ENCODE data around the gene KRTAP10-9.
"Not testable (repeated sequence)": the region's sequence is repeated elsewhere in the genome, so short reads cannot be mapped to it uniquely, and the experiment has no call there.

The KRTAP10-9 gene, protein sequence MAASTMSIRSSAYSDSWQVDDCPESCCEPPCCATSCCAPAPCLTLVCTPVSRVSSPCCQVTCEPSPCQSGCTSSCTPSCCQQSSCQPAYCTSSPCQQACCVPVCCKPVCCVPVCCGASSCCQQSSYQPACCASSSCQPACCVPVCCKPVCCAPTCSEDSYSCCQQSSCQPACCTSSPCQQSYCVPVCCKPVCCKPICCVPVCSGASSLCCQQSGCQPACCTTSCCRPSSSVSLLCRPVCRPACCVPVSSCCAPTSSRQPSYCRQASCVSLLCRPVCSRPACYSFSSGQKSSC

DNA sequence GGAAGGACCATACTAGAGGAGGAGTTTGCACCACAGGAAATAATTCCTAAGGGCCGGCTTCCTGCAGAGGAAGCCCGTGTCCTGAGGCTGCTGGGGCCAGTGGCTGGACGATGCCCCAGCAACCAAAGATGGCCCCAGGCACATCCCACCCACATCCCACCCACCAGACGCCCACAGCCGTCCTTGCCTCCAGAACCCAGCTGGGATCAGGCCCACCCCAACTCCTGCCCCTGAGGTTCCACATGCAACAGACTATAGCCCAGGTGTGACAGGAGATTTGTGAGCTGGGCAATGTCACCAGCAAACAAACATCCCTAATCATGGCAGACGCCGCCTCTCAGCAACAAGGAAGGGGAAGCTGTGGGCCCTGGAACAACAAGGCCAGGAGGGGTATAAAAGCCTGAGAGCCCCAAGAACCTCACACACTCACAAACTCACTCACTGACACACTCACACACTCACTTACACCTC, at the start of gene KRTAP10-9:
KRTAP10-9 (plus strand) TSS at position 421 of the 471 bp plus-strand sequence. CDS start 79 bp downstream, outside the sequence.
- no peak for DNase-seq (ENCODE audit: low read depth in 2 of 2)

DNA sequence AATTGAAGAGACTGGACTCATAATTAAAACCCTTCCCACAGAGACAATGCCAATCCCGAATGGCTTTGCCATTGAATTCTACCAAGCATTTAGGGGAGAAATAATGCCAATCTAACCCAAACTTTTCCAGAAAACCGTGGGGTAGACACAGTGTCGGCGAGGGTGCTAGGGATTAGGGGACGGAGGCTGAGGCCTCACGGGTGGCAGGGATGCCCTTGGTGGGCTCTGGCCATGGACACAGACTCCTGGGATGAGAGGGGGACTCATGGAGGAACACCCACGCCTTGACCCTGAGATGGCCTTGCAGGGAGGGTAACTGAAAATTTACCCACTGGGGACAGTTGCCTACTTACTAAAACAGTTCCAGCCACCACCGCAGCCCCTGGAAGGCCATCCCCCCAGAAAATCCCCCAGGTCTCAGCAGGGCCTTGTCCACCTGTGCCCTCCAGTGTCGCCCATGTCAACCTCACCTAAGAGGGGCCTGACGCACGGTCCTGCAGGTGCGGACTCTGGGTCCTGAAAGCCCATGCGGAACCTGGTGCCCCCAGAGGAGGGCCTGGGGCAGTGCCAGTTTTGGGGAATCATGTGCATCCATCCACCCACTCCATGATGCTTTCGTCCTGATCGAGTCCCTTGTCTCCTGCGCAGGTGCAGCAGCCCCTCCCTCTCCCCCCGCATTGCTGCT, 48.4 kb upstream of the KRTAP10-9 start:
- DNase-seq (ENCODE audit: low read depth in 2 of 2) = no peak

DNA sequence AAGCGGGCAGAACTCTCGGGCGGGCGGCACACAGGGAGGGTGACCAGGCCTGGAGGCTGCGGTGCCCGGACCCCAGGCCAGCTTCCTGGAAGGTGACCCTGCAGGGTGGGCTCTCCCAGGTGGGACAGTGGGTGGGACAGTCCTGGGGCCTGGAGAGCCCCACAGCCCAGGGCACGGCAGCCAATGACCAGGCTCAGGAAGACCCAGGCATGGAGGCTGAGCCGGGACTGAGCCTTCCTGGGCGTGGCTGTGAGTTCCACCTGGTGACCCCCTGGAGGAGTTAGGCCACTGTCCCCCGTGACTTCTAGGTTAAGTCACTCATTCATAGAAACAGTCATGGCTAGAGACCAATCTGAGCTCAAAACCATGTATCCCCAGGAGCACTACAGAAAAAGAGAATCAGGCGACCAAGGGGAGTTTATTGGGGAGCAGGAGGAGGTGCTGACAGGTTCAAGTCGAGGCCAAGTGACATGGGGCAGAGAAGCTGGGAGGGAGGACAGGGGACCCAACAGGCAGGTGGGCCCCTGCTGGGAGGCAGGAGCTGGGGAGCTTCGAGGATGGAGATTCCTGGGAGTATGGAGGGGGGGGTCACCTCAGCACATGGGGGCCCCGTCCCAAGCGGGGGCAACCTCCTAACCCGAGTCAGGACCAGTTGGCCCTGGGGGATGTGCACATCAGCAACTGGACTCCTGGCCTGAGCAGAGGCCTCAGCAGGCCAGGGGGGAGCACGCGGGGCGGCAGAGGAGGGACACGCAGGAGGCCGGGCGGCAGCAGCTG, 47.6 kb upstream of the KRTAP10-9 start:
- no peak for DNase-seq (ENCODE audit: low read depth in 2 of 2)

DNA sequence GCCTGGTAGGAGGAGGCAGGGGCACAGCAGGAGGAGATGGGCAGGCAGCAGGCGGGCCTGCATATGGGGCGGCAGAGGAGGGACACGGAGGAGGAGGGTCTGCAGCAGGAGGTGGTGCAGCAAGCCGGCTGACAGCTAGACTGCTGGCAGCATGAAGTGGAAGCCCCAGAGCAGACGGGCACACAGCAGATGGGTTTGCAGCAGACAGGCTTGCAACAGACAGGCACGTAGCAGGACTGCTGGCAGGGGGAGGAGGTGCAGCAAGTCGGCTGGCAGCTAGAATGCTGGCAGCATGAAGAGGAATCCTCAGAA, 47.1 kb upstream of the KRTAP10-9 start:
- DNase-seq (ENCODE audit: low read depth in 2 of 2) = no peak

DNA sequence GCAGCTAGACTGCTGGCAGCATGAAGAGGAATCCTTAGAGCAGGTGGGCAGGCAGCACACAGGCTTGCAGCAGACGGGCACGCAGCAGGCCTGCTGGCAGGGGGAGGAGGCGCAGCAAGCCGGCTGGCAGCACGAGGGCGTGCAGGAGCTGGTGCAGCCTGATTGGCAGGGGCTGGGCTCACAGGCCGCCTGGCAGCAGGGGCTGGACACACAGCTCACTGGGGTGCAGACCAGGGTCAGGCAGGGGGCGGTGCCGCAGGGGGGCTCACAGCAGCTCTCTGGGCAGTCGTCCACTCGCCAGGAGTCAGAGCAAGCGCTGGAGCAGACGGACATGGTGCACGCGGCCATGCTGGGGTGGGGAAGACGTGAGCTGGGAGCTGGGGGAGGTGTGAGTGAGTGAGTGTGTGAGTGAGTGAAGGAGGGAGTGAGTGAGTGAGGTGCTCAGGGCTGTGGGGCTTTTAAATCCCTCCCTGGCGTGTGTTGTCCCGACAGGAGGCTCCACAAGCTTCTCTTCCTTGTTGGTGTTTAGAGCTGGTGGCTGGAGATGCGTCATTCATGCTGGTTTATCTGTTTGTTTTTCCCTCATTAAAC, 46.6 kb upstream of the KRTAP10-9 start, which contains the start of gene KRTAP10-5:
KRTAP10-5 (minus strand) TSS at position 374 of the 591 bp plus-strand sequence; CDS start at position 348, 26 bp downstream.
- not testable (repeated sequence) for DNase-seq (ENCODE audit: low read depth in 2 of 2)

DNA sequence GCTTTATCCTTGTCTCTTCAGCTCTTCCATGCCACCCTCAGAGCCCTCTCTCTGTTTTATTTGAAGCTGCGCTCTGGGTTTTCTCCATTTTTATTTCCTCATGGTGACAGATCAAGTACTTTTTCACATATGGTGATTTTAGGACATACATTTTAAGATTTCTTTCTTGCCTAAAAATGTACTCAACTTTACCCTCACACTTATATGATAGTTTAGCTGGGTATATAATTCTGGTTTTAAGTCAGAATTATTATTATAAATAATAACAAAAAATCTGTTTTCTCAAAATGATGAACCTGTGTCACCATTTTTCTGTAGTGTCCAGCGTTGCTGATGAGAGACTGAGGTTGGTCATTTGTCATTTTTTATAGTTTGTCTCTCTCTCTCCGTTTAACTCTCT, 45.7 kb upstream of the KRTAP10-9 start:
- no peak for DNase-seq (ENCODE audit: low read depth in 2 of 2)

DNA sequence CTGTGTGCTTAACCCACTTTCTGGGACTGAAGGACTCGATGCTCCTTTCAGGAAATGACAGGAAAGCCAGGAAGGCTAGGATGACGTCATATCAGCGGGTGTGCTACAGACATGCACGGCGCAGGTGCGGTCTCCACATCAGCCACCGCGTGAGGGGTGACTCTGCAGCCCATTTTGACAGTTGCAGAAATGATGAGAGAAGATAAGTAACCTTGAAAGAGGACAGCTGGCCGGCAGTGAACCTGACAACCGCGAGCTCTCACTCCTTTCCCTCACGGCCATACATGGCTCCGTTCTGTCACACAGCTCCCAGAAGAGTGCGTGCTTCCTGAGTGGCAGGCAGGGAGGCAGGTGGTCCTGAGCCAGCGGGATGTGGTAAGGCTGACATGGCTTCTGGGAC, 44.8 kb upstream of the KRTAP10-9 start:
- no peak for DNase-seq (ENCODE audit: low read depth in 2 of 2)

DNA sequence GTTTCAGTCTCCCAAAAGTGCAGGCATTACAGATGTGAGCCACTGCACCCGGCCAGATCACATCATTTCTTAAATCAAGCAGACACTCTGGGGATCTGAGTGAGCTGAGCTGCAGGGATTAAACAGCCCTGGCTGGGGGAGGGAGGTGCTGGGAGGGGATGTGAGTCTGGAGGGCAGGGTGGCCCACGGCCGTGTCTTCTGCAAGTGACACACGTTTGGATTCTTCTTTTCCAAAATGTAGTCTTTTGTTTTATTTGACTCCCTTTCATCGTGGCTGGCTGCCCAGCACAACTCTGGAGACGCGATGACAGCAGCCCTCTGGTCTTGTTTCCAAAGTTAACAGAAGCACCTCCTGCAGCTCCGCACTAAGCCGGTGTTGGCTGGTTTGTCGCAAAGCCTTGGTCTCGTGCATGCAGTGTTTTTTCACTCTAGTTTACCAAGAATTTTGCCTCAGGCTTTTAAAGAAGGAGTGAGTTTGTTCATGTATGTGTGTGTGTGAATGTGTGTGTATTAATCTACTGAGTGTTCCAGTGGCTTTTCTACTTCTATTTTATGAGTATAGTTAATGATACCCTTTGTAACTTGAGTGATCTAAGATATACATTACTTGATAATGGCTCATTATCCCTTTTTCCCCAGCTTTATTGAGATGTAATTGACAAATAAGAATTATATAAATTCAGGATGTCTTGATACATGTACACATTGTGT, 43.6 kb upstream of the KRTAP10-9 start:
- no peak for DNase-seq (ENCODE audit: low read depth in 2 of 2)

DNA sequence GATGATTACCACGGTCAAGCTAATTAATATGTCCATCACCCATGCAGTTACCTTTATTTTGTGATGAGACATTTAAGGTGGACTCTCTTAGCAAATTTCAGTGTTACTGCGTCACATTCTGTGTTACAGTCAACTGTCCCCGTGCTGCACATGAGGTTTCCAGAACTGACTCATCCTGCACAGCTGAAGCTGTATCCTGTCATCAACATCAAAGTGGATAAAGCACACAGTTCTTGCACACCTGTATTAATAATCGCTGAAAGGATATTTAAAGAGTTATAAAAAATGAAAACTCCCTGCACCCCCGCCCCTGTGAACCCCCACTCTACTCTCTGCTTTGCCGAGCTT, 43.1 kb upstream of the KRTAP10-9 start:
- no peak for DNase-seq (ENCODE audit: low read depth in 2 of 2)

DNA sequence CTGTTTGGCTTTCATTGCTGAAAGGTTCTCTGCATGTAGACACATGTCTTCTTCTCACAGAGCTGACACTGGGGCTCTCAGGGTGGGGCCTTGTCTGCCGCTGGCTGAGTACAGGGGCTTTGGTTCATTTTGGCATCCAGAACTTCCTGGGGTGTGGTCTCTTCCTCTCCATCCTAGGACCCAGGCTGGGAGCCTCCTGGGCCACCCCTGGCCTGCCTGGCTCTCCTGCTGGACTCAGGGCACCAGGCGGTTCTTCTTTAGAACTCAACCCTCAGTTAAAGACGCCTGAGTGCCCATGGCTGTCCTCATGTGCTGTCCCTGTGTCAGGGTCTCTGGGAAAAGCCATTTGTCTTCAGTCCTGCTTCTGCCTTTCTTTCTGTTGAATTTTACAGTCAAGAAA, 41.0 kb upstream of the KRTAP10-9 start:
- no peak for DNase-seq (ENCODE audit: low read depth in 2 of 2)

DNA sequence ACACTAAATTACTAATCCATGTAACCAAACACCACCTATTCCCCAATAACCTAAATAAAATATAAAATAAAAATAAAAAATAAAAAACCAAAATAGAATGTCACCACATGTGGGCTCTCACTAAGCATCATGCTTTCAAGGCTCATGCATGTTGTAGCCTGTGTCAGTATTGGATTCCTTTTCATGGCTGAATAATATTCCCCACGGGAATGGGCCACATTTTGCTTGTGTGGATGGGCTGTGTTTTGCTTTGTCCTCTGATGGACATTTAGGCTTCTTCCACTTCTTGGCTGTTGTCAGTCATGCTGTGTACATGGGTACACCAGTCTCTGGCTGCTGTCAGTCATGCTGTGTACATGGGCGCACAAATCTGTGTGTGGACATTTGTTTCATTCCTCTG, 37.8 kb upstream of the KRTAP10-9 start:
- no peak for DNase-seq (ENCODE audit: low read depth in 2 of 2)

DNA sequence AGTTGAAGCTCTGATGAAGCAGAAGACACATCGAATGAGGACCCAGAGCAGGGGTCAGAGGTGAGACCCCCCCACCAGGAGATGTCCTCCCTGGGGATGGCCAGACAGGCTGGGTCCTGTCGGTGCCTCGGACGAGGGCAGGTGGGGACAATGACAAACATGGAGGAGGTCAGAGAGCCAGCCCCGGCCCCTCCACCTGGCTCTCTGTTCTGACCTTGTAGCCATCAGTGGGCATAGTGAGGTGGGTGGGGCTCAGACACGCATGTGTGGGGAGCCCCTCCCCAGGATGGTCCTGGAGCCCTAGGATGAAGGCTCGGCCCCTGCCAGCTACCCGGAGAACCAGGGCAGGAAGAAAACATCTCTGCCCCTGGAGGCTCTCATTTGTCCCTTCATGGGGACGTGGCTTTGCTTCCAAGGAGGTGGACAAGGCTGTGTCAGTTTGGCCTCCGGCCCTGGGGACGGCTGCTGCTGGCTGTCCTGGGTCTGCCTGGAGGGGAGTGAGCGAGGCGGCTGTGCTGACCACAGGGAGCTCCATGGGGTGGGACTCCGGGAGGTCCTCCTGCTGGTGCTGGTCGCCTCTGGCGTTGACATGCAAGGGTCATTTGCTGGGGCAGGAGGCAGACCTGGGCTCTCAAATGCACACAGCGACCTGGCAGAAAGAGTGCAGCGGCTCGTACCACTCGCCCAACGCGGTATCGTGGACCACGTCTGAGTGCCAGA, 37.1 kb upstream of the KRTAP10-9 start:
- DNase-seq (ENCODE audit: low read depth in 2 of 2) = no peak

DNA sequence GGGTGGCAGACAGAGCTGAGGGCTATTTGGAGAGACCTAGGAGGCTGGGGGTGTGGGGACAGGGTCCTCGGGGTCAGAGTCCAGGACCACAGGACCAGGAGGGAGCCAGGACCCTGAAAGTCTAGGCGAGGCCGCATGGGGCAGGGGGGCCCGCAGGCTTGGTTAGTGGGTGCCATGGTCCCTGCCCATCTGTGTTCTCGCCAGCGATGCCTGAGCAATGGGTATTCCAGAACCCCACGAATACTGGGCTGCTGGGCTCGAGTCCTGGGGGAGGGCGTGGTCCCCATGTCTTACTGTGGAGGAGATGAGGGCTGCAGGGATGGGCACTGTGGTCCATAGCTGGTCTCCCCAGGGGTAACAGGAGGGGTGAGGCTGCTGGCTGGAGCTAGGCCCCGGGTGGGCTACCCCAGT, 36.6 kb upstream of the KRTAP10-9 start:
- DNase-seq (ENCODE audit: low read depth in 2 of 2) = no peak

DNA sequence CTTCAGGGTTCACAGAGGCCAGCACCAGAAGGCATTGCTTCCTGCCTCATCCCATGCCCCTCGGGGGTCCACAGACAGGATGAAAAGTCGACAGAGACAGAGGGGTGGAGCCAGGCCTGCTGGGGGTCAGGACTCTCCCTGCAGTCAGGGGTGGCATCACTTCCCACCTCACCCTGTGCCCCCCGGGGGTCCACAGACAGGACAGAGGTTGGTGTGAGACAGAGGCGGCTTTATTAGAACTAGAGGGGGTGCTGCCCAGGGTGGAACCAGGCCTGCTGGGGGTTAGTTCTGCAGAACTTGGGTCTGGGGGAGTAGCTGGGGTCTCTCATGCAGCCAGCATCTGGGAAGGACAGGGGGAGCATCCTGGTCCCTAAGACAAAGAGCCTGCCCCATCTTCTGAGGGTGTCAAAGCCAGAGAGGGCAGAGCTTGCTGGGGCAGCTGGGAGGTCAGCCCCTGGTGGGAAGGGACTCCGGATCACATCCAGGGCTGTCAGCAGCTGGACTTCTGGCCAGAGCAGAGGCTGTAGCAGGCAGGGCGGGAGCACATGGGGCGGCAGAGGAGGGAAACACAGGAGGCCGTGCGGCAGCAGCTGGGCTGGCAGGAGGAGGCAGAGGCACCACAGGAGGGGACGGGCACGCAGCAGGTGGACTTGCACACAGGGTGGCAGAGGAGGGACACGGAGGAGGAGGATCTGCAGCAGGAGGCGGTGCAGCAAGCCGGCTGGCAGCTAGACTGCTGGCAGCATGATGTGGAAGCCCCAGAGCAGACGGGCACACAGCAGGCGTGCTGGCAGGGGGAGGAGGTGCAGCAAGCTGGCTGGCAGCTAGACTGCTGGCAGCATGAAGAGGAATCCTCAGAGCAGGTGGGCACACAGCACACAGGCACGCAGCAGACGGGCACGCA, 35.7 kb upstream of the KRTAP10-9 start:
- DNase-seq (ENCODE audit: low read depth in 2 of 2) = not testable (repeated sequence)

DNA sequence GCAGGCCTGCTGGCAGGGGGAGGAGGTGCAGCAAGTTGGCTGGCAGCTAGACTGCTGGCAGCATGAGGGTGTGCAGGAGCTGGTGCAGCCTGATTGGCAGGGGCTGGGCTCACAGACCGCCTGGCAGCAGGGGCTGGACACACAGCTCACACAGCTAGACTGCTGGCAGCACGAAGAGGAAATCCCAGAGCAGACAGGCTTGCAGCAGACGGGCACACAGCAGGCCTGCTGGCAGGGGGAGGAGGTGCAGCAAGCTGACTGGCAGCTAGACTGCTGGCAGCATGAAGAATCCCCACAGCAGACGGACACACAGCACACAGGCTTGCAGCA, 35.1 kb upstream of the KRTAP10-9 start:
- not testable (repeated sequence) for DNase-seq (ENCODE audit: low read depth in 2 of 2)

DNA sequence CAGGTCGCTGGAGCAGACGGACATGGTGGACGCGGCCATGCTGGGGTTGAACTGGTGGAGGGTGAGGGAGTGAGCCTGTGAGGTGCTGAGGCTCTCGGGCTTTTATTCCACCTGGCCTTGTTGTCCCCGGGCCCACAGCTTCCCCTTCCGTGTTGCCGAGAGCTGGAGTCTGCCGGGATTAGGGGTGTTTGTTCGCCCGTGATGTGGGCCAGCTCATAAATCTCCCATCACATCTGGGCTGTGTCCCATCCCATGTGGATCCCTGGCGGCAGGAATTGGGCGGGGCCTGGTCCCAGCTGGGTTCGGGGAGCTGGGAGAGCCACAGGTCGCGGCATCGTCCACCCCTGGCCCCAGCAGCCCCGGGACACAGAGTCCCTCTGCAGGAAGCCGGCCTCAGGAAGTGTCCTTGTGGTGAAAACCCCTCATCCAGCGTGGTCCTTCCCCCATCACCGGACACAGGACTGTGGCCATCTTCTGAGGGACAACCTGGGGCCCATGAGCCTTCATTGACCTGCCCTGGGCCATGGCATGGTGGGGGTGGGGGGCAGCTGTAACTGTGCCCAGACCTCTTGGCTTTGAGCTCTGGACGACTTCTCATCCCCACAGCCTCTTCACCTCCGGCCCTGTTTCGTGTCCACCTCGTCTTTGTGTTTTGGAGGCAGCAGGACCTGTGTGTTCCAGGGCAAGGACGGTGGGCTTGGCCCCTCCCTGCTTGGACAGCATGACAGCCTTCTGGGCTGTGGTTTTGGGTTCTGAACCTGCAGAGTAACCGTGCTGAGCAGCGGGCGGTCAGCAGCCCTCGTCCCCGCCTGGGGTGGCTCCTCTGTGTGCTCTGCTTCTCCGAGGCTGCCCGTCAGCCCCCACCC, 34.2 kb upstream of the KRTAP10-9 start, which contains the start of gene KRTAP10-6:
KRTAP10-6 (minus strand) TSS at position 60 of the 866 bp plus-strand sequence; CDS start at position 39, 21 bp downstream.
- DNase-seq (ENCODE audit: low read depth in 2 of 2) = no peak

DNA sequence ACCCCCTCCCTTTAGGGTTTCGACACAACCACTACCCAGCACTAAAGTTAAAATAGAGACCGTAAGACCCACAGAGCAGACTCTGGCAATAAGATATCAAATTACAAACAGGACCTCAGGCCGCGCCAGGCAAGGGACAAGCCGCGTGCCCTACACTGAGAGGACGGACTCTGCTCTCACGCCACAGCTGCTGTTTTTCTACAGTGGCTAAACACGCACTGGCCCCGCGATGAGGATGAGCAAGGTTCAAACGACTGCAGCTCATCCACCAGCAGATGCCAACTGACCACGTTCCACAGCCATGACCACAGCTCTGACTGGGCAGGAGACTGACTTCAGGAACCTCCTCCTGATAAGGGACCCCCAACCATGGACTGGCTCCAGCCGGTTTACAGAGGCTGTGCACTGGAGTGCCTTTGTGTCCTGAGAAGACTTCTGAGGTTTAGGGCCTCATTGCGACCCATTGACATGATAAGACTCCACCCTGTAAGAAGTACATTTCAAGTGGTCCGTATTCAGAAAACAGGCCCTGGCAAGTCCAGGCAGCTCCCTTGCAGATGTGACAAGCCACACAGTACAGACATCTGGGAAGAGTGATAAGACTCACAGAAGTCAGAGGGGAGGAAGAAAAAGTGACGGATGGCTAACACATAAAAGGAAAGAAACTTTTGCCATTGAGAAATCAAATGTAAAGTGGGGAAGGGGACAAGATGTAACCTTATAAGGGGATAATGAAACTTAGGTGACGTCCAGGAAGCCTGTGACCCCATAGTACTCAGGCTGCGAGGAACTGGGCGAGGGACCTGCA, 33.1 kb upstream of the KRTAP10-9 start:
- DNase-seq (ENCODE audit: low read depth in 2 of 2) = no peak

DNA sequence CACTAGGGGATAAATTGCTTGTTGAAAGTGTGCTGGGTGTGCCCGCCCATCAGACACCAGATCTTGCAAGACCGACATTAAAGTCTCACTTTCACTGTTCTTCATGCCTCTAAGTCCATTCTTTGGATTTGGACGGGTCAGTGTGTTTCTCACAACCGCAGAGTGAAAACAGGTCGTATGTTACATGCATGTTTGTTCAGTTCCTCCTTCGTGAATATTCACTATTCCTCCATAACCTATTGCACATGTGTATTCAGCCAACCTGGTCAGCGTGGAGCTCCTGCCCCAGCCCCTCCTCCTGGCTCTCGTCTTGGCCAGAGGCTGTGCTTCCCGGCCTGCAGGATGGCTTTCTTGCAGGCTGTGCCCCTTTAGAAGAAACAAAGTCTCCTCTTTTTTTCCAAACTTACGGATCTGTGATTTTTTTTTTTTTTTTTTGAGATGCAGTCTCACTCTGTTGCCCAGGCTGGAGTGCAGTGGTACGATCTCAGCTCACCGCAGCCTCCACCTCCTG, 32.4 kb upstream of the KRTAP10-9 start:
- DNase-seq (ENCODE audit: low read depth in 2 of 2) = no peak

All from stimulated activated CD8-positive, alpha-beta memory T cell treated with anti-CD3 and anti-CD28 coated beads, Interleukin-2, amount 100 ng/mL, for 48 hours (primary cell).